Anterior cingulate cortex (tissue), 58 donors: ENCODE results near the gene SIKE1.
"Not testable (repeated sequence)": the region's sequence is repeated elsewhere in the genome, so short reads cannot be mapped to it uniquely, and the experiment has no call there.

ENCODE experiments used
- DNase-seq, 58 donors: peaks; one replicate each; lab custom pipeline; 2025; lab: John Stamatoyannopoulos, UW

The SIKE1 gene

DNA sequence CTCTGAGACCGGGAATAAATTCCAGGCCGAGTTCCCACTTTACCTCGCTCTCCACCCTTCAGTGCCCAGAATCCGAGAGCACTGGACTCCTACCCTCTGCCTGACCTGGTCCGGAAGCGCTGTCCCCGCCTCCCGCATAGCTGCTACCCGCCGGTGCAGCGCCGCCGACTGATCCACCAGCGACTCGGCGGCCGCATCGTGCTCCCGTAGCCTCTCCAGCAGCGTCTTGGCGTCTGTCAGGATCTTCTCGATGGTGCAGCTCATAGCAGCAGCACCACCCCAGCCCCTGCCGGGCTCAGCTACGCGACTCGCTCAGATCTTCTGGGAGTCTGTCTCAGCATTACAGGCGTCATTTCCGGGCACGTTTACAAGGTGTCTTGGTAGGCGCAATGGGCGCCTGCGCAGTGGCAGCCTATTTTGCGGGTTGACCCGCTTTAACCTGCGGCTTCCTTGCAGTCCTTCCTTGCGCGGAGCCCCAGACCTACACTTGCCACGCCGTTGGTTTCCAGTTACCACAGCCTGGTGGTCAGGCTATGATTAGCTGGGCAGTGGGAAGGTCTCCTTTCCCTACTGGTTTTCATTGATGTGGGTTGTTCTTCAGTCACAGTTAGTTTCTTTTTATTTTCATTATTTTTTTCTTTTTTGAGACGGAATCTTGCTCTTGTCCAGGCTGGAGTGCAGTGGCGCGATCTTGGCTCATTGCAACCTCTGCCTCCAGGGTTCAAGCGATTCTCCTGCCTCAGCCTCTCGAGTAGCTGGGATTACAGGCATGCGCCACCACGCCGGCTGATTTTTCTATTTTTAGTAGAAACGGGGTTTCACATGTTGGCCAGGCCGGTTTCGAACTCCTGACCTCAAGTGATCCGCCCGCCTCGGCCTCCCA is at the start of gene SIKE1:
SIKE1 (minus strand) TSS at position 342 of the 883 bp plus-strand sequence; CDS start at position 264, 78 bp downstream.
- peak; percentile 47 to 95 (median 86) for DNase-seq

DNA sequence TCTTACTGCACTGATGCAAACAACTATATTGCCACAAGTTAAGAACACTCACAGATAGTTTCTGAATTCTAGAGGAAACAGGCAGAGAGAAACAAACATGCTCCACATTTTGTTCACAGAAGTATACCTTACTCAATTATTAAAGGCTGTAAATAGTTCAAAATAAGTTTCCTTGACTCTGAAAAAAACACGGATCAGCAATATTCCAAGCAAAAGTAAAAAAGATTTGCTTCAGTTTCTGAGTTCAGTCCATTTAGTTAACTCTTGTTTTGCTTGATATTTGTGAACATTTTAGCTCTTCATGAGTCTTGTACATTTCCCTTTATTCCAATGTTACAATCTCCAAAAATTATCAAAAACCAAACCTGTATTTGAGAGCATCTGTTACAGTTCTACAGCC is 49.6 kb upstream of the SIKE1 start:
- not testable (repeated sequence) for DNase-seq

DNA sequence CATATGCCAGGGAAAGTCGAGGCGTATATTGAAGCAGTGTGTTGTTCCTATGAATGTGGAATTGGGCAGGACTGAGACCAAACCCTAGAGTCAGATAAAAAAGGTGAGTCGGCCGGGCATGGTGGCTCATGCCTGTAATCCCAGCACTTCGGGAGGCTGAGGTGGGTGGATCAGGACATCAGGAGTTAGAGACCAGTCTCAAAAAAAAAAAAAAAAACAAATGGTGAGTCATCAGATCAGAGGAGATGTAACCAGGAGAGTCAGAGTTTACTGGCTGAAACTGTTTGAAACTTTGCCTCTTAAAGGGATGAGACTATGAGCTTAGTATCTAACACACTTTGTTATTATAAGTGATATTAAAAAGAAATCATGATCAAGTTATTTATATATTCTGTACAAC is 47.8 kb upstream of the SIKE1 start:
- DNase-seq: no peak

DNA sequence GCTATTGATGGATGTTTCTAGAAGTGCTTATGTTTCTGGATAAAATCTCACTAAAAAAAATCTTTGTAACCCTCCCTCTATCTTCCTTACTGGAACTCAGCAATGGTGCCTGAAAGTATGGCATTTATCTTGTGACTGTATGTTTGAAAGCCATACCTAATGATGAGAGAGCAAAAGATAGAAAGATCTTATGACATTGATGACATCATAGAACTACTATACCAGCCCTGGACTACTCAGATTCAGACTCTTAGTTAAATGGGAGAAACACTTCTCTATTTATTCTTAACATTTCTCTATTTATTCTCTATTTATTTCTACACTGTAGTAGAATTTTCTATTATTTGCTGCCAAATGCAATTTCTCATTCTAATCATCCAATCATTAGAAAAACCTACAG is 41.5 kb upstream of the SIKE1 start:
- DNase-seq: no peak

DNA sequence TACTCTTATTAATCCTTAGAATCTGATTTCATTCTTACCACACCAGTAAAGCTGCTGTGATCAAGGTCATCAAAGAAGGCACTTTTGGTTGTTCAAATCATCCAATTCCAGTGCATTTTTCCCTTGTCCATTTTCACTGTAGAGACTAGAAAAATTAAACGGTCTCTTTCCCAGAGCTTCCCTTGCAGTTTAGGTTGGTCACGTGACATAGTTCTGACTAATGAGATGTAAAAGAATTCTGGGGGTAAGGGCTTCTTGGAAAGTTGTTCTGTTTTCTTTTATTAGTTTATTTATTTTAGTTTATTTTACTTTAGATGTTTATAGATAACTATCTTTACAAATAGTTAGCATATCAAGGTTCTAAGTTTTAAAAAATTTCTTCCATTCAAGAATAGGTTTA is 39.9 kb upstream of the SIKE1 start:
- DNase-seq: no peak

DNA sequence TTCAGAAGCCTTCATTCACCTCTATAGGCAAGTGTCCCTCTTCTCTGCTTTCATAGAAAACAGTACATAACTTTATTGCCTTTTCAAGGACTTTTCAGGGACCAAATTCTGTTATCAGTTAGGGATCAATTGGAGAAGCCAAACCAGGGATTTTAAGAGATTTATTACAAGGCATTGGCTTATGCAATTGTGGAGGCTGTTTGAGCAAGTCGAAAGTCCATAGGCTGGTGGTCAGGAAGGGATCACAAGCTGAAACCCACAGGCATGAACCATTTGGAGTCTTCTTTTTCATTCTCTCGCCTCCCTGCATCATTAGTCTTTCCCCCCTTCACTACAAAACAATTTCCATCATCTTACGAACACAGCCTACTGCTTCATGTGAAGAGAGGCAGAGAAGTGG is 39.4 kb upstream of the SIKE1 start:
- no peak for DNase-seq

DNA sequence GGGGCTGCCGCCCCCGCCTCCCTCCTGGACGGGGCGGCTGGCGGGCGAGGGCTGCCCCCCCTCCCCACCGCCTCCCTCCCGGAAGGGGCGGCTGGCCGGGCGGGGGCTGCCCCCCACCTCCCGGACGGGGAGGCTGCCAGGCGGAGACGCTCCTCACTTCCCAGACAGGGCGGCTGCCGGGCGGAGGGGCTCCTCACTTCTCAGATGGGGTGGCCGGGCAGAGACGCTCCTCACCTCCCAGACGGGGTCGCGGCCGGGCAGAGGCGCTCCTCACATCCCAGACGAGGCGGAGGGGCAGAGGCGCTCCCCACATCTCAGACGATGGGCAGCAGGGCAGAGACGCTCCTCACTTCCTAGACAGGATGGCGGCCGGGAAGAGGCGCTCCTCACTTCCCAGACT is 24.0 kb upstream of the SIKE1 start:
- DNase-seq: not testable (repeated sequence)

DNA sequence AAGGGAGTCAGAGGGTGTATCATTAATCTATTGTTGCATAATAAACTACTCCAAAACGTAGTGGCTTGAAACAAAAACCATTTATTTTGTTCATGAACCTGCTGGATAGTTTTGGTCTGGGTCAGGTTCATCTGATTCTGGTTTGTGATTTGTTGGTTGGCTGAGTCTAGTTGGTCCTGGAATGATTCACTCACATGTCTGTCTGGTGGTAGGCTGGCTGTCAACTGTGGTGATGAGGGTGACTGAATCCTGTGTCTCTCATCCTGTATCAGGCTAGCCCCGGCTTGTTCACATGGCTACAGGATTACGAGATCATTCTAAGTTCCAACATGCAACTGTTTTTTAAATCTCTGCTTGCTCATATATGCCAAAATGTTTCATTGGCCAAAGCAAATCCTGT is 22.5 kb upstream of the SIKE1 start:
- DNase-seq: no peak

DNA sequence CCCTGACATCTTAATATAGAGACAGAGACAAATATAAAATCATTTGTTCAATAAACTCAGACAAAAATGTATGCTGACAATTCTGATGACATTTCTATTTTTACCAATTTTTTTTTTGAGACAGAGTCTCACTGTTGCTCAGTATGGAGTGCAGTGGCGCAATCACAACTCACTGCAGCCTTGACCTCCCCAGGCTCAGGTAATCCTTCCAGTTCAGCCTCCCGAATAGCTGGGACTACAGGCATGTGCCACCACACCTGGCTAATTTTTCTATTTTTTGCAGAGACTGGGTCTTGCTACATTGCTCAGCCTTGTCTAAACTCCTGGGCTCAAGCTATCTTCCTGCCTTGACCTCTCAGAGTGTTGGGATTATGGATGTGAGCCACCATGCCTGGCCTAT is 13.6 kb upstream of the SIKE1 start:
- DNase-seq: no peak

DNA sequence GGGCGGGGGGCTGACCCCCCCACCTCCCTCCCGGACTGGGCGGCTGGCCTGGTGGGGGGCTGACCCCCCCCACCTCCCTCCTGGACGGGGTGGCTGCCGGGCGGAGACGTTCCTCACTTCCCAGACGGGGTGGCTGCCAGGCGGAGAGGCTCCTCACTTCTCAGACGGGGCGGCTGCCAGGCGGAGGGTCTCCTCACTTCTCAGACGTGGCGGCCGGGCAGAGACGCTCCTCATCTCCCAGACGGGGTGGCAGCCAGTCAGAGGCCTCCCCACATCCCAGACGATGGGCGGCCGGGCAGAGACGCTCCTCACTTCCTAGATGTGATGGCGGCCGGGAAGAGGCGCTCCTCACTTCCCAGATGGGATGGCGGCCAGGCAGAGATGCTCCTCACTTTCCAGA is 10.1 kb upstream of the SIKE1 start:
- not testable (repeated sequence) for DNase-seq

DNA sequence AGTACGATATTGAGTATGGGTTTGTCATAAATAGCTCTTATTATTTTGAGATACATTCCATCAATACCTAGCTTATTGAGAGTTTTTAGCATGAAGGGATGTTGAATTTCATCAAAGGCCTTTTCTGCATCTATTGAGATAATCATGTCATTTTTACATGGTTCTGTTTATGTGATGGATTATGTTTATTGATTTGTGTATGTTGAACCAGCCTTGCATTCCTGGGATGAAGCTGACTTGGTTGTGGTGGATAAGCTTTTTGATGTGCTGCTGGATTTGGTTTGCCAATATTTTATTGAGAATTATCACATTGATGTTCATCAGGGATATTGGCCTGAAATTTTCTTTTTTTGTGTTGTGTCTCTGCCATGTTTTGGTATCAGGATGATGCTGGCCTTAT is 6.0 kb upstream of the SIKE1 start:
- DNase-seq: not testable (repeated sequence)

DNA sequence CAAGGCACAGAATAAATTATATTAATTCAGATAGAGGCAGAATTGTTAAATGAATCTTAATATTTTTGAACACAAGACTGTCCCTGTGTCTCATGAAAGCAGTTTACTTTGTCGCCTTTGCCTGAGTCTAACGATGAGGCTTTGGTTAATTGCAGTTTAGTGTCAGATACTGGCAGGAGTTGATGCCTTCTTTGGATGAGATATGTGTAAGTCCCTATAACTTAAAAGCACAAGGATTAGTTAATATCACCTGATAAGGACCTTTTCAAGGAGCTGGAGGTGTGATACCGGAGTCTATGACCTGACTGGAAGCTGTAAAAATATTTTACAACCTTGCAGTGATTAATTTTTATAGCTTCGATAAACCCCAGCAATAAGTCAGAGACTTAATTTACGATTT is 2.0 kb upstream of the SIKE1 start:
- no peak for DNase-seq

DNA sequence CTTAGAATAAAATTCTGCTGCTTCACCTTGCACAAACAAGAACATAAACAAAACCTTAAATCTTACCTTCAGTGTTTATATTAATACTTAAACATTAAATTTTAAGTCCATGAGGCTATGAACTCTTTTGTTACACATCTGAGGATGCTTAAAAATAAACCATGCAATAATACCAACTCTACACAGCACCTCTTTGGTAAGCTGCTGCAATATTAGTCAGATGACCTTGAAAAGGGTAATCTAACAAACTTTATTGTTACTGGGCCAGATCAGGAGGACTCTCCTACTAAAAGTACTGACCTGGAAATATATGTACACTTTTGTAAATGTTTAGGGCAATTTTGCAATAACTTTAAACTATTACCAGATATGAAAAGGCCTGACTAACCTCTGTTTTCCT is 763 bp downstream of the SIKE1 start:
- DNase-seq: no peak

DNA sequence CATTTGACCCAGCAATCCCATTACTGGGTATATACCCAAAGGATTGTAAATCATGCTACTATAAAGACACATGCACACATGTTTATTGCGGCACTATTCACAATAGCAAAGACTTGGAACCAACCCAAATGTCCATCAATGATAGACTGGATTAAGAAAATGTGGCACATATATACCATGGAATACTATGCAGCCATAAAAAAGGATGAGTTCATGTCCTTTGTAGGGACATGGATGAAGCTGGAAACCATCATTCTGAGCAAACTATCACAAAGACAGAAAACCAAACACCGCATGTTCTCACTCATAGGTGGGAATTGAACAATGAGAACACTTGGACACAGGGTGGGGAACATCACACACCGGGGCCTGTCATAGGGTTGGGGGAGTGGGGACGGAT is 3.8 kb downstream of the SIKE1 start:
- DNase-seq: not testable (repeated sequence)

DNA sequence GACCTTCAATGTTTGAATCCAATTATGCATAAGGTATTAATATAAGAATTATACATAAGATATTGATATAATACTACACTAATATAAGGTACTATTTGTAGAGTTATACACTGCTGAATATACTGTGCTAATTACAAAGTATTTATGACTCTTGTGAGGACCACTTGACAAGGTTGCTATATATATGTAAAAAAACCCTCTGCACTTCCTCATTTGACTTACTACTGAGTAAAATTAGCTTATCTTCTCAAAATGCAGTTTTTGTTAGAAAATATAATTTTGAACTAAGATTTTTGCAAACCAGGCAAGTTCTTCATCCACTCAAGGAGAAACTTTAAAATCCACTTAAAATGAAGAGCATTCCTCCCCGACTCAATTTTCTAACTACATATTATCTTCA is 8.5 kb downstream of the SIKE1 start:
- DNase-seq: no peak

DNA sequence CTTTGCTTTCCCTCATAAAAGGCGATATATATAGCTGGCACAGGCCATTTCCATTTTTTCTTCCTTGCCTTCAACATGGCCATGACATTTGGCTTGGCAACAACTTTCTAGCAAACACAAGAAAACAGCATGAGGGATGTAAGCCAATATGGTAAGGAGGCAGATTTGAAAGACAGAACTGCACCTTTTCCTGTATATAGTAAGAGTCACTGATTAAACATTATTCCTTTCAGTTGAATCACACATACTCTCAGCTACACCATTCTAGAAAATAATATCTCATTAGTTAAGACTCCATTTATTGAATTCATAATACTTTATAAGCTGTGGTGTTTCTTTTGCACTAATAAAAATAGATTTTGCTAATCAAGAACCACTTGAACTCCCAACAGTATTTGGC is 9.5 kb downstream of the SIKE1 start:
- no peak for DNase-seq

DNA sequence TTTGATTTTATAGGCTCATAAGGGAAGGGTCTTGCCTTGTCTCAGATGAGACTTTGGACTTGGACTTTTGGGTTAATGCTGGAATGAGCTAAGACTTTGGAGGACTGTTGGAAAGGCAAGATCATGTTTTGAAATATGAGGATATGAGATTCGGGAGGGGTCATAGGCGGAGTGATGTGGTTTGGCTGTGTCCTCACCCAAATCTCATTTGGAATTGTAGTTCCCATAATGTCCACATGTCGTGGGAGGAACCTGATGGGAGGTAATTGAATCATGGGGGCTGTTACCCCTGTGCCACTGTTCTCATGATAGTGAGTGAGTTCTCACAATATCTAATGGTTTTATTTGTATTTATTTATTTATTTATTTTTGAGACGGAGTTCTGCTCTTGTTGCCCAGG is 15.8 kb downstream of the SIKE1 start:
- DNase-seq: no peak

DNA sequence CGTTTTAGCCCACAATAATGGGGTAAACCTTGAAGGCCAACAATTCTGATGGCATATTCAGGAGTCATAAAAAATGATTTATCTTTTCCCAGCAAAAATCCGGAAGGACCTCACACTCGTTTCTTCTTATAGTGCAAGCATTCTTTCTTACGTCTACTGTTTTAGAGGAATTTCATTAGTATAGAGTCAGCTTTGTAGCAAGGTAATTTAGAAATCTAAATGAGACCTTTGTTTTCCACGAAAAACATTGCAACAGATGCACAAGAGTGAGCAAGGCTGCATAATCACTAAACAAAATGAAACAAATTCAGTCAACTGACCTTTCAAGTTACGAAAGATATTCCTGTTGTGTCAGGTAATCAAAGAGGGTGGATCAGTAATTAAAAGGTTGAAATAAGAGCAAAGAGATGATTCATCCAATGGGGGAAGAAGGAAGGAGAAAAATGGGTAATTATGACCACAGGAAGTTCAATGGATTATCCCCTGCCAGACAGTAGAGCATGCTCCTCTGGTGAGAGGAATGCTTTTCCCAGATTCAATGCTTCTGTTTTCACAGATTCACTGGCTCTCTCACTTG is 22.1 kb downstream of the SIKE1 start:
- DNase-seq: no peak

DNA sequence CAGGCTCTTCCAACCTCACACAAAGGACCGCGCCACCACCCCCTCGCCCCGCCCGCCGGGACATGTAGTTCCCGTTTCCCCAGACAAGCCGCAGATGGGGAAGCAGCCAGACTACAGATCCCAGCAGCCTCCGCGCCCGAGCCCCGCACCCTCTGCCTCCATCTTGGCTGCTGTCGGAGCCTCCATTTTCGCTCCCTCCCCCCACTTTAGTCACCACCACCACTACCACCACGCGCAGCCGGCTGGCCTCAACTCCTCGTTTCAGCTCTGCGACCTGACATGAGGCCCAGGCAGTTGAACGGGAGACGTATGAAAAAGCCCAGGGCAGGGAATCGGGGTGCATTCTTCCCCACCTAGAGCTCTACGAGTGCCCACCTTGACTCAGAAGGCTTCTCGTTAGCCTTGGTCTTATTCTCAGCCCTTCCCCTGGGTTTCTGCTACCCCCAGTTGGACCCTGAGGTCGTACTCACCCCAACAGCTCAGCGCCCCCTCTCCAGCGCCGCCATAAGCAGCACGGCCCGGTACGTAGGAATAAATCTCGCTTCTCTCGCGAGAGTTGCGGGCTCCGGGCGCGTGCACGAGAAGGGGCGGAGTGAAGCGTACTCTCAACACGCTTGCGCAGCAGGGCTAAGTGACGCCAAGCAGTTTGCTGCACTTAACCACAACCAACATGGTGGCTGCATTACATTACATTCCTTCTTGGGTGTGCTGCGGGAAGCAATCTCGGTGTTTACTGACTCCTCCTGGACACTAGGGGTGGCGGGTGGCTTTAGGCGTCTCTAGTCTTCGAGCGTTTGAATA is 22.8 kb downstream of the SIKE1 start, which contains the start of gene CSDE1:
CSDE1 (minus strand) TSS at position 530 of the 801 bp plus-strand sequence. CDS start 18,094 bp downstream, outside the sequence.
- DNase-seq: peak; percentile 72 to 97 (median 92)

DNA sequence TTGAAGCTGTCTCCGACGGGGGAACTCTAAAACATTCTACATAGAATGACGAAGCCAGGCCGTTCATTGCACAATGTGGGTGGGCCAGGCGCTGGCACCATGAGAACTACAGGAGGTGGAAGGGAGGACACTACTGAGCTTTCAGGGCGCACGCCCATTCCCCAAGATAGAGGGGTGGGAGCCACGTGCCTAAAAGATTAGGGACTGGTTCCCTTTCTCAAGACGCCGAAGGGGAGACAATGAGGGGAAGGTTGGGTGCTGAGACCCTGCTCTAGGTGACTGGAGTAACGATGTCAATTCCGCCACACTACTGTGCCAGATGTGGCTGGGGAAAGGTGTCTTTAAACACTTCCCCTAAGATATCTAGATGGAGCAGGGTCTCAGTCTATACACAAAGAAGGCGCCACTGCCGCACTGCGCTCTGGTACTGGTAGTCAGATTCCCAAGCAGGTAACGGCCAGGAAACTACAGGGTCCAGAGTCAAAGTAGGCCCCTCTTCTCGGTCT is 23.5 kb downstream of the SIKE1 start:
- peak in 3 of 58 donors; percentile 20 to 57 (median 30) for DNase-seq
